EL (cell line): ENCODE data around the gene DBH.

Experiments
- DNase-seq: peaks from one replicate; pipeline ENCODE4 v3.0.0-alpha.2; 2016

The DBH gene

GRCh38 chr9:133635533-133636531, at the start of gene DBH:
DBH (plus strand) TSS chr9:133636363; CDS start chr9:133636372, 9 bp downstream.
- no peak for DNase-seq

- no peak for DNase-seq
Observed at GRCh38 chr9:133587051-133587450, 49.1 kb upstream of the DBH start.

GRCh38 chr9:133587466-133587865, 48.7 kb upstream of the DBH start:
- no peak for DNase-seq

- DNase-seq = no peak
Observed at GRCh38 chr9:133589454-133590227, 46.5 kb upstream of the DBH start.

- DNase-seq = no peak
Observed at GRCh38 chr9:133590231-133590855, 45.8 kb upstream of the DBH start.

GRCh38 chr9:133591116-133591910, 44.9 kb upstream of the DBH start:
- no peak for DNase-seq

GRCh38 chr9:133591985-133592384, 44.2 kb upstream of the DBH start:
- DNase-seq = no peak

- no peak for DNase-seq
Observed at GRCh38 chr9:133592731-133593409, 43.3 kb upstream of the DBH start.

- no peak for DNase-seq
Observed at GRCh38 chr9:133593587-133594253, 42.4 kb upstream of the DBH start.

GRCh38 chr9:133594310-133594709, 41.9 kb upstream of the DBH start:
- DNase-seq = no peak

- no peak for DNase-seq
Observed at GRCh38 chr9:133595910-133596309, 40.3 kb upstream of the DBH start.

- no peak for DNase-seq
Observed at GRCh38 chr9:133597316-133597957, 38.7 kb upstream of the DBH start.

- DNase-seq = no peak
Observed at GRCh38 chr9:133598978-133599377, 37.2 kb upstream of the DBH start.

- DNase-seq = no peak
Observed at GRCh38 chr9:133599470-133600173, 36.5 kb upstream of the DBH start.

GRCh38 chr9:133600739-133601138, 35.4 kb upstream of the DBH start:
- no peak for DNase-seq

- DNase-seq = no peak
Observed at GRCh38 chr9:133601746-133602145, 34.4 kb upstream of the DBH start.

- no peak for DNase-seq
Observed at GRCh38 chr9:133602277-133602676, 33.9 kb upstream of the DBH start.

- no peak for DNase-seq
Observed at GRCh38 chr9:133603135-133603927, 32.8 kb upstream of the DBH start.

- peak; percentile 12 for DNase-seq
Observed at GRCh38 chr9:133604214-133604613, 31.9 kb upstream of the DBH start.
